PC-3 (cell line): ENCODE data around the gene DNHD1. TPM values are rescaled to one million over a fixed set of nuclear protein-coding genes. Genes with fewer than 3 reads are reported as not detected.

Source experiments
- ATAC-seq: fragments of 200-7000 bp; cut with Tn5 transposase; 2 replicates; pipeline ENCODE4 v1.9.1; 2020; ENCODE audit warnings: mild to moderate bottlenecking, moderate library complexity
- BruUV-seq: library from RNA; stranded (reverse); fragments of 400-500 nt; replicated peaks from 2 replicates; lab custom pipeline; 2021; lab: Mats Ljungman, UMichigan
- CTCF ChIA-PET: fragments of 300-600 bp; sonication (Branson Sonifier 250); formaldehyde crosslinking; loops from one replicate; lab custom pipeline; 2022; ENCODE audit warnings: antibody characterized with exemption; lab: Charles Lee
- POLR2A ChIA-PET: fragments of 300-600 bp; sonication (Branson Sonifier 250); formaldehyde crosslinking; loops from one replicate; lab custom pipeline; 2022; ENCODE audit warnings: antibody characterized with exemption; ENCODE audit not compliant: unreplicated experiment; lab: Charles Lee
- DNase-seq: peaks from one replicate; pipeline ENCODE4 v3.0.0-alpha.2; 2015
- H2AFZ ChIP-seq: fragments of 300-600 bp; sonication (generic); 2 replicates; pipeline ENCODE4 v1.6.0; 2016; ENCODE audit warnings: antibody characterized with exemption, low read length
- H3F3A ChIP-seq: fragments of 300-600 bp; sonication (generic); one replicate; pipeline ENCODE4 v1.6.0; 2017; ENCODE audit warnings: antibody characterized with exemption, low read length, control low read depth, mild to moderate bottlenecking; ENCODE audit not compliant: unreplicated experiment
- H3K27ac ChIP-seq: fragments of 300-600 bp; sonication (generic); 2 replicates; pipeline ENCODE4 v1.5.1; 2016; ENCODE audit warnings: mild to moderate bottlenecking, low read length
- H3K27me3 ChIP-seq: fragments of 300-600 bp; sonication (generic); 2 replicates; pipeline ENCODE4 v1.6.1; 2016; ENCODE audit warnings: low read length, mixed read lengths
- H3K36me3 ChIP-seq: fragments of 300-600 bp; sonication (generic); 2 replicates; pipeline ENCODE4 v1.6.1; 2016; ENCODE audit warnings: low read depth, mixed run types, low read length, mixed read lengths
- H3K4me1 ChIP-seq: fragments of 300-600 bp; sonication (generic); 2 replicates; pipeline ENCODE4 v1.5.1; 2016; ENCODE audit warnings: low read length; ENCODE audit not compliant: insufficient read depth
- H3K4me2 ChIP-seq: fragments of 300-600 bp; sonication (generic); 2 replicates; pipeline ENCODE4 v1.6.0; 2016; ENCODE audit warnings: low read length
- H3K4me3 ChIP-seq: fragments of 300-600 bp; sonication (generic); 2 replicates; pipeline ENCODE4 v1.5.1; 2016; ENCODE audit warnings: mild to moderate bottlenecking, low read length, mixed read lengths
- H3K79me2 ChIP-seq: fragments of 300-600 bp; sonication (generic); 2 replicates; pipeline ENCODE4 v1.6.1; 2017; ENCODE audit warnings: low read length, mixed read lengths
- H3K9ac ChIP-seq: fragments of 300-600 bp; sonication (generic); 2 replicates; pipeline ENCODE4 v1.6.0; 2016; ENCODE audit warnings: mild to moderate bottlenecking, low read length
- H3K9me2 ChIP-seq: fragments of 300-600 bp; sonication (generic); replicated peaks from 2 replicates; pipeline ENCODE4 v1.6.1; 2016; ENCODE audit warnings: mixed run types, low read length, mixed read lengths
- H3K9me3 ChIP-seq: fragments of 300-600 bp; sonication (generic); 2 replicates; pipeline ENCODE4 v1.6.1; 2016; ENCODE audit warnings: low read length, mixed read lengths
- H4K20me1 ChIP-seq: fragments of 300-600 bp; sonication (generic); 2 replicates; pipeline ENCODE4 v1.6.1; 2016; ENCODE audit warnings: low read length, mixed read lengths
- CTCF ChIP-seq: fragments of 300-600 bp; sonication (generic); conservative IDR thresholded peaks from 2 replicates; pipeline ENCODE4 v1.5.1; 2017; ENCODE audit warnings: antibody characterized with exemption, low read depth, mild to moderate bottlenecking, low read length
- EZH2 ChIP-seq: fragments of 300-600 bp; sonication (generic); IDR thresholded peaks from one replicate; pipeline ENCODE4 v1.6.1; 2017; ENCODE audit warnings: antibody characterized with exemption, mild to moderate bottlenecking, low read length; ENCODE audit not compliant: unreplicated experiment
- EZH2phosphoT487 ChIP-seq: fragments of 300-600 bp; sonication (generic); IDR thresholded peaks from 2 replicates; pipeline ENCODE4 v1.6.1; 2018; ENCODE audit warnings: mild to moderate bottlenecking, antibody characterized with exemption, low read length, borderline replicate concordance
- intact Hi-C: fragments of 100-400 bp; cut with micrococcal nuclease; formaldehyde crosslinking; loops from 2 replicates; pipeline ENCODE4 v1.9.0; 2023
- total RNA-seq: library from RNA; depleted of rRNA; stranded (reverse); fragments of >200 nt; gene quantifications from 2 replicates; pipeline ENCODE4 v1.2.3, GENCODE V29; 2014

Gene DNHD1
- total RNA-seq, 1 experiment from 2014 or later, result 9.3 TPM

DNA sequence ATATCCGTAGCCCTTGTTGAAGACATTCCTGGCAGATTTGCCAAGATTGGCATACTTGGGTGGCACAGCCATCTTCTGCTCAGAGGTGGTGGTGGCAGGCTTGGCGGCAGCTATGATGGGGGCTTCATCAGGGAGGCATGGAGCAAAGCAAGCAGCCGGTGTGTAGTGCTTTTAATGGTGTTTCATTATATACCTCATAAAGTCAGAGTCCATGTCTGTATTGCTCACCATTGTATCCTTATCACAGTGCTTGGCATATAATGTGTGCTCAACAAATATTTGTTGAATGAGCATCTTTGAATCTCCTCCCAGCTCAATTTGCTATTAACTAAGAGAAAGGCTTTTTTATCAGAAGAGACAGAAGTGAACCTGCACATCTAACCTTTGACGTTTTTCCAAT, 7.8 kb upstream of the DNHD1 start:
- no peaks in the 10 kb centered on the region for H3K9me3 ChIP-seq
- no peak overlapping the region for H3K27ac ChIP-seq
- H3K9ac ChIP-seq, result no peak overlapping the region
- no peaks in the 10 kb centered on the region for H3K9me2 ChIP-seq
- H3K79me2 ChIP-seq, result peaks cover 6% of the 10 kb centered on the region; the same call in 1 of the 2 replicates
- ChIA-PET POLR2A (no interaction called here), CTCF (interaction anchor here (0.7 kb wide), 1 partner anchor 40 kb away, joined by 3 read pairs; no protein-coding TSS in a partner anchor)
- H3K36me3 ChIP-seq, result peaks cover 16% of the 10 kb centered on the region
- intact Hi-C loops, result loop anchor here (2.0 kb wide), 1 partner anchor 13 kb away; no protein-coding TSS in a partner anchor
- no peak overlapping the region for H3K4me3 ChIP-seq
- H3K27me3 ChIP-seq, result no peaks in the 10 kb centered on the region
- no peak overlapping the region for H3K4me2 ChIP-seq
- no peak for DNase-seq
- H4K20me1 ChIP-seq, result no peaks in the 10 kb centered on the region
- no peak overlapping the region for H2AFZ ChIP-seq
- TF ChIP-seq CTCF, result no peak
- no peak for TF ChIP-seq EZH2phosphoT487
- TF ChIP-seq EZH2, result no peak
- BruUV-seq, result no TSS peak
- ATAC-seq, result peak; percentile 91
- H3K4me1 ChIP-seq, result no peaks in the 10 kb centered on the region
- no peaks in the 10 kb centered on the region for H3F3A ChIP-seq

- BruUV-seq, result no TSS peak
- ChIA-PET CTCF (no interaction called here), POLR2A (no interaction called here)
- H3K9me2 ChIP-seq, result no peaks in the 10 kb centered on the region
- DNase-seq (no peak), ATAC-seq (no peak; the same call in 1 of the 2 replicates)
- H3K4me1 ChIP-seq, result no peaks in the 10 kb centered on the region
- H3K9me3 ChIP-seq, result no peaks in the 10 kb centered on the region
- H3F3A ChIP-seq, result no peaks in the 10 kb centered on the region
- H3K4me3 ChIP-seq, result no peak overlapping the region
- H3K4me2 ChIP-seq, result no peak overlapping the region
- no peak overlapping the region for H3K9ac ChIP-seq
- TF ChIP-seq EZH2phosphoT487, result no peak
- TF ChIP-seq EZH2, result no peak
- no peak for TF ChIP-seq CTCF
- H3K79me2 ChIP-seq, result no peaks in the 10 kb centered on the region
- no peaks in the 10 kb centered on the region for H3K27me3 ChIP-seq
- no peaks in the 10 kb centered on the region for H4K20me1 ChIP-seq
- intact Hi-C loops, result no loop called here
- H3K36me3 ChIP-seq, result no peaks in the 10 kb centered on the region
- no peak overlapping the region for H2AFZ ChIP-seq
- H3K27ac ChIP-seq, result no peak overlapping the region
Measured at GRCh38 chr11:6498121-6498520, 1.0 kb downstream of the DNHD1 start.

GRCh38 chr11:6498544-6498943, 1.5 kb downstream of the DNHD1 start:
- Histone ChIP-seq H3K27me3 (no peaks in the 10 kb centered on the region), H3K9me3 (no peaks in the 10 kb centered on the region), H3K4me1 (no peaks in the 10 kb centered on the region), H3K36me3 (no peaks in the 10 kb centered on the region), H3K9ac (no peak overlapping the region), H4K20me1 (no peaks in the 10 kb centered on the region), H3K4me2 (no peak overlapping the region), H2AFZ (no peak overlapping the region), H3F3A (no peaks in the 10 kb centered on the region), H3K27ac (no peak overlapping the region), H3K9me2 (no peaks in the 10 kb centered on the region), H3K79me2 (no peaks in the 10 kb centered on the region), H3K4me3 (no peak overlapping the region)
- intact Hi-C loops, result no loop called here
- ATAC-seq, result no peak
- BruUV-seq, result no TSS peak
- POLR2A ChIA-PET, result no interaction called here
- CTCF ChIA-PET, result interaction anchor here (0.6 kb wide), 1 partner anchor 9 kb away, joined by 5 read pairs; no protein-coding TSS in a partner anchor
- TF ChIP-seq EZH2, result no peak
- TF ChIP-seq CTCF, result no peak
- DNase-seq, result no peak
